T47D (cell line): ENCODE data around the gene GUCY1A1.
A peak's percentile ranks its signal among the peaks of the same experiment; 100 is the strongest.

Experiments used
- DNase-seq, 2 experiments: peaks; one replicate each; pipeline versions ENCODE4 v3.0.0 to v3.0.0-alpha.2; 2011 to 2012; ENCODE audit warnings: low read depth in 1 of 2, low spot score in 1 of 2
- JUND ChIP-seq: IDR thresholded peaks from 2 replicates; pipeline ENCODE4 v1.6.1; 2012; ENCODE audit warnings: low read depth
- in situ Hi-C: cut with HindIII; loops from 2 replicates; pipeline ENCODE4 v1.10.0; 2016; ENCODE audit warnings: low sequenced_read_pairs, low pct_unique_long_range_greater_than_20kb

The GUCY1A1 gene

DNA sequence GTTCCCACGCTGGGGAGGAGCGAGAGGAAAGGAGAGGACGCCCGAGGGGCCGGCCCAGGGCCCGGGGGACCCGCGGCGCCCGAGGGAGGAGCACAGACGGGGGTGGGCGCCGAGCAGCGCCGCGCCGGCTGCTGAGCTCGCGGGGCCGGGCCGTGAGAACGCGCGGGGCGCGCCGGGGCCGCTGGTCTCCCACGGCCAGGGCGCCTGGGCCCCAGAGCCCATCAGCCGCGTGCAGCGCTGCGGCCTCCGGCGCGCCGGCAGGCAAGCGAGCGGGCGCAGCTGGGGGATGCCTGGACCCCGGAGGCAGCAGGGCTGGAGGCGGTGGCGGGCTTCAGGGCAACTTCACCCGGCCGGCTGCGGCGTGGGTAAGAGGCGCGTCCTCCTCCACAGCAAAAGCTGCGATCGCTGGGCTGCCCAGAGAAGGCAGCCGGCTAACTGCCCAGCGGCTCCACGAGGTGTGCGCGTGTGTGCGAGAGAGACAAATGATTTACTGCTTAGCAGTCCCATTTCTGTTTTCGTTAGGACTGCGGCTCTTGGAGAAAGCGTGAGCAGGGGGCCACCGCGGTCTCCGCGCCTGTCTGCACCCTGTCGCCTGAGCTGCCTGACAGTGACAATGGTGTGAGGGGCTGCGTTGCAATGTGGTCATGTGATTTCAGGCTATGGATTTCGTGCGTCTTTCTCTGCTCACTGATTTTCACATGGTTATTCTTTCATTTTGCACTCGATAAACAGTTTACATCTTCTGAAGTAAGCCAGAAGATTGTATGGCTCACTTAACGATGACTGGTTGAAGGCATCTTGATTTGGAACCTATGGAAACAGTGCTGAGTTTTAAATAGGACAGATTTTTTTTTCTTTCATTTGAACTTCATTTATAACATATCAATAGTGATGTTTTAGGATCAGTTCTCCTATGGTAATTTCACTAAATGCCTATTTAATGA lies 1.2 kb downstream of the GUCY1A1 start:
- in situ Hi-C loops = no loop called here
- DNase-seq = no peak
- no peak for TF ChIP-seq JUND

DNA sequence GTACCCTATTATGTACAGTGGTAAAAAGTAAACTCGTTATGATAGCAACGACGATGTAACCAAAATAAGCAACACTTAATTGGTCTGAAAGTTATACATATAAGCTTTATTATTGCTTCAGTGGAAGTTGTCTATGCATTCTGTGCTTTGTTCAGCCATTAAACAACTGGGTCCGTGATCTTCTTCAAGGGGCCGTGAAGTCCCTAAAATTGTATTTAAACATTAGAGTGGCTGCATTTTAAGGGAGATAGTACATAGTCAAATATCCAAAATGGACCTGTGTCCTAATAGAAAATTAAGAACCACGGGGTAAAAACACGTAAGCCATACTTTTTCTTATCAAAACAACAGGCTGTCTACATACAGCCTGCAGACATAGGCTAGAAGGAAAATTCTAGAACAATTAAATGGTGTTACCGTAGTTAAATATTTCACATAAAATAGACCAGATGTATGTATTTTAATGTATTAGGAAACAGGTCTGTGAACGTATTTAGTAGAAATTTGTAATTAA lies 2.1 kb downstream of the GUCY1A1 start:
- DNase-seq = no peak
- in situ Hi-C loops = no loop called here
- TF ChIP-seq JUND = no peak

DNA sequence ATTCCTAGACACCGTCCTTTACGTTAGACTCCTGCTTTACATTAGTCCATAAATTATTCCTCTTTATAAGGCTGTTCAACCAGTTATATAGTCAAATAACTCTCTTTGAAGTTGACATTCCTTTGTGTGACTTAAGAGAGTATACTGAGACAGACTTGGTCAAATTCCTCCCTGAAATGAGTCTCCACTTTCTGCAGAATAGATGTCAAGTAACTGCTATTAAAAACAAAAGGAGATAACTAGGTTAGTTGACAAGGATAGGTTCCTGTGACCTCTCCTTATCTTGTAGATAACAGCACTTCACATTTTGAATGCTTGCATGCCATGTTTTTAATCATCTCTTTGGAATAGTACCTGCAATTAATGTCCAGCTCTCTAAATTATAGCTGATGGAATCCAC lies 5.7 kb downstream of the GUCY1A1 start:
- no peak for TF ChIP-seq JUND
- in situ Hi-C loops = no loop called here
- peak; percentile 42 to 67 for DNase-seq

DNA sequence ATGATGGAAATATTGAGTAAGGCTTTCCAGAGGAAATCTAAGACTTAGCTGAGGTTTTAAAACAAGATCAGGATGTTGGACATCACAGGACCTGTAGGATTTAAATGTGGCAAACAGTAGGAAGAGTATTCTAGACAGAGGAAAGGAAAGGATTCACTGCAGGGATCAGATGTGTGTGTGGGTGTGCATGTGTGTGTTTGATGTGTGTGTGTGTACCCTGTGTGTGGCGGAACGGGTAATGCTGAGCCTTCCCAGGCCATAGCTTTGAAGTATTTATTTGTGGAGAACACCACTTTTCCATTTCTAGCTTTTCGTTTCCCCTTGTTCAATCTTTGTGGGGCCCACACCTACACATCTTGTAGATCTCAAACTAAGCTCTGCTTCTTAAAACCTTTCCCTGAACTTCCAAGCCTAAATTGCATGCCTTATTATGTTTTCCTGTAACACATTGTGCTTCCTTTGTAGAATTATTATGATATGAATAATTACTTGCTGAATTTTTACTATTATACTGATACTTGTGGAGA lies 6.9 kb downstream of the GUCY1A1 start:
- DNase-seq = no peak
- no peak for TF ChIP-seq JUND
- in situ Hi-C loops = no loop called here

DNA sequence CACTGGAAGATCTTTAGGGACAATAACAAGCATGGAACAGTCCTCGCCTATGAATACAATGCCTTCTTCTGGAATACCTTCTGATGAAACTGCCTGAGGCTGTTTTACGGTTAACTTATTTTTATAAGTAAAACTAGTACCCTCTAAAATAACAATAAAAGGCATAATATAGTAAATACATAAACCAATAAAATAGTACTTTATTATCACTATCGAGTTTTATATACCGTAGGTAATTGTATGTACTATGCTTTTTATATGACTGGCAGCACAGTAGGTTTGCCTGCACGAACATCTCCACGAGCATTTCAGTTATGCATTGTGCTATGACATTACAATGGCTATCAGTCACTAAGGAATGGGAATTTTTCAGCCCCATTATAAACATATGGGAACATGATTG lies 8.0 kb downstream of the GUCY1A1 start:
- in situ Hi-C loops = no loop called here
- TF ChIP-seq JUND = no peak

DNA sequence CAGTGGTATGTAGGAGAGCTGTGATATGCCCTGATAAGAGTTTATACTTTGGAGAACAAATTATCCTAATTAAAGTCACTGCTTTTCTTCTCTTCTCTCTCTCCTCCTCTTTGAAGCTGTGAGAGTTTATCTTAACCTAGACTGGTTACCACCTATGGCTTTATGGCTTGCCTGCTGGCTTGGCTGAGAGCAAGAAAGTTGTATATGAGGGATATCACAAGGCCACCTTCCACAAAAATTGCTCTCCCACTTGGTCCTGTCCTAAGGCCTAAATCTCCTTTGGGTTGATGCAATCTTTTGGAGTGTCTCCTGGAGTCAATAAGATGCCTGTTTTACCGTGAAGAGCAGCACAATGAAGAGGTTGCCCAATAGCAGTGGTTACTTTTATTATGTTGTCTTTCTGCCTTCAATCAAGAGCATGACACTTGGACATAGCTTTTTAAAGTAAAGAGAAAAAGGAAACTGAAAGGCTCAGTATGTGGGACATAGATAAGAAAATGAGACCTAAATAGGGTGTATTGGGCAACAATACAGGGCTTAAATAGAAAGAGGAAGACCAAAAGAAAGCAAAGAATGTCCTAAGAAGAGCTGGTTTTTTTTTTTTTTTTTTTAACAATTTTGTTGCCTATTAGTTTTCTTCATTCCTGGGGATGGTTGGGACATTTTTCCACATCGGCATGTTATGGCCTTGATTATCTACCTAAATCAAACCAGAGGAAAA lies 9.2 kb downstream of the GUCY1A1 start:
- in situ Hi-C loops = no loop called here
- no peak for TF ChIP-seq JUND
- DNase-seq = no peak

More for the DNA sequence above, 8.0 kb downstream of the GUCY1A1 start:
- DNase-seq = no peak

DNA sequence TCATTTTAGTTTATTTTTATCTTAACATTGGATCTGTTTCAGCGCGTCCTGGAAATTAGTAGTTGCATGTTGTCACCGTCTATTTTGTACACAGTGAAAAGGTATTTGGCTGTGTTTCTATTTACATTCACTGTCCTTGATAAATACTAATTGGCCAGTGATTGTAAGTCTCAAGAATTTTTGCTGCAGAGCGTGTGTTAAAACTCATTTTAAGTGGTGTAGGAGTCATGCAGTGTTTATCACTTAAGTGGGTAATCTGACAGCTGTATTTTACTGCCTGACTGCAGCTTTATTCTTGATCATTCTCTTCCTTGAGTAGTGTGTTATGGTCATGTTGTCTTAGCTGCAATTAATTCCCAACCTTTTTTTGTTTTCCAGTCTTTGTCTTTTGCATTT lies 9.8 kb downstream of the GUCY1A1 start:
- no peak for DNase-seq
- in situ Hi-C loops = no loop called here
- no peak for TF ChIP-seq JUND

DNA sequence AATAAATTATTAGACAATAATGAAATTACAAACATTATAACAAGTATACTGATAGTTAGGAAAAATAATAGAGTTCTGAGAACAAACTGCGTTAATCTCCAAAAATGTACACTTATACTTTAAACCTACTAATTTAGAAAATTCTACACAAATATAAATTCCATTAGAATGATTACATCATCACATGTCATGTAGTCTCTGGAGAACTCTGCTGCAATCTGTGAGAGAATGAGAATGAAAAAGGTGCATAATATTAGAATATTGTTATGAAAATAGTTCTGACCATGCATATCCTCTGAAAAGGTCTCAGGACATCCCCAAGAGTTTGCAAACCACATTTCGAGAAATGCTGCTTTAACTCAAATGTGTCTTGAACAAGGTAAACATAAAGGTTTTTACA lies 11.4 kb downstream of the GUCY1A1 start:
- in situ Hi-C loops = no loop called here

DNA sequence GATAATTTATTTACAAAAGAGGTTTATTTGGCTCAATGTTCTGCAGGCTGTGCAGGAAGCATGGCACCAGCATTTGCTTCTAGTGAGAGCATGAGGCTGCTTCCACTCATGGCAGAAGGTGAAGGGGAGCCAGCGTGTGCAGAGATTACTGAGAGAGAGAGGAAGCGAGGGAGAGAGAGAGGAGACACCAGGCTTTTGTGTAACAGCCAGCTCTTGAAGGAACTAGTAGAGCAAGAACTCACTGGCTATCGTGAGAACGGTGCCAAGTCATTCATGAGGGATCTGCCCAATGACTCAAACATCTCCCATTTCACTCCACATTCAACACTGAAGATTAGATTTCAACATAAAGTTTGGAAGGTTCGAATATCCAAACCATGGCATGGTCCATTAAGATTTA lies 12.7 kb downstream of the GUCY1A1 start:
- peak in 1 of 2 experiments; percentile 53 for DNase-seq
- in situ Hi-C loops = no loop called here
- TF ChIP-seq JUND = no peak

More for the DNA sequence above, 11.4 kb downstream of the GUCY1A1 start:
- DNase-seq = no peak
- TF ChIP-seq JUND = no peak

DNA sequence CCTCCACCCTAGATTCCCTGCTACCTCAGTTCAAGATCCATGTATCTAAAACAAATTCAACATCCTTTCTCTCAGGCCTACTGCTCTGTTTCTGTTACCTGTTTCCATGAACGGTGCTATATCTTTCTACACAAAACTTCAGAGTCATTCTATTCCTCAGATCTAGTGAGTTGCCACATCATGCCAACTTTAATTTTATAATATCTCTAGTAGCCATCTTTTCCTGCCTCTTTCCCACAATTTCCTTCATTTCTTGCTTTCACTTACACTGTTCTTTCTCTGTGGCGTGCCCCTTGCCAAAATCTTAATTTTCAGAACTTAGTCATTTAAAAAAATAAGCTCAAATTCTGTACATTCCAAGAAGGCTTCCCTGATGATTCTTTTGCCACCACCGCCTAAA lies 15.2 kb downstream of the GUCY1A1 start:
- TF ChIP-seq JUND = no peak
- DNase-seq = no peak
- in situ Hi-C loops = no loop called here

DNA sequence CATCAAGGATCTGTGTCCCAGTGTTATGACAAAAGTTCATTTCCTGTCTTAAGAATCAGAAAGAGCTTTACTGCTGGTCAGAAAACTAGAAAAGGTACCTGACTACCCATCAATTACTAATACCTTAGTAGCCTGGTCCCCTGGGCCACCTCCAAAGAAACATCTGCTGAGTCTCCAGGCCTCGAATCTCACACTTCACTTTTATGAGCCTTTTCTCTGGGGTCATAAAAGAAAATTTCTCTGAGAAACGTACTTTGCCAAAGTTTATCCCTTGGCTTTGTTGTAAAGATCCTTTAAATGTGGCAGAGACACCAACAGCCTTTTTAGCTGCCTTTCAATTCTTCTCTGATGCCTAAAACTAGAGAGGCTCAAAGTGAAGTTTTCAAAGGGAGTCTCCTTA lies 17.8 kb downstream of the GUCY1A1 start:
- no peak for DNase-seq
- in situ Hi-C loops = no loop called here
- no peak for TF ChIP-seq JUND

DNA sequence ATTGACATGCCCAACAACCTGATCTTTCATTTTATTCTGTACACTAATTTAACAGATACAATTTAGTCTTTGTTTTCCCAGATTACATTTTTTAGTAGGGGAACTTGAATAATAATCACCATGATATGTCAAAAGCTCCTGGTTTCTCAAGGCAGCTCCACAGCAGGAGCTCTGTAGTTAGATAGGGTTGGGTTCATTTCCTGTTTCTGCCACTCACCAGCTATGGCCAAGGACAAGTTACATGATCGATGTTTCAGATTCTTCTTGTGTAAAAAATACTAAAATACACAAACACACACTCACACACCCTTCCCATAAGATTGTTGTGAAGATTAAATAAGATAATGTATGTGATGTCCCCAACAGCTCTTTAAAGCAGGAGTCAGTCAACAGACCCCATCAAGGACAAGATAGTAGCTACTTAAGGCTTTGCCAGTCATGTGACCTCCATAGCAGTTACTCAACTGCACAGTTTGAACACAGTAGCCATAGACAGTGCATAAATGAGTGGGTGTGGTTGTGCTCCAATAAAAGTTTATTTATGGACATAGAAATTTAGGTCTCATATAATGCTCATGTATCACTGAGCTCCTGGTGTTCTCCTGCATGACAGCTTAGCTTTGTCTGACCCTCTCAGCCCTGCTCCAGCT lies 18.4 kb downstream of the GUCY1A1 start:
- in situ Hi-C loops = no loop called here

More for the DNA sequence above, 18.4 kb downstream of the GUCY1A1 start:
- DNase-seq = no peak
- no peak for TF ChIP-seq JUND
